ENCODE data around the gene LDLRAD4.

DNA sequence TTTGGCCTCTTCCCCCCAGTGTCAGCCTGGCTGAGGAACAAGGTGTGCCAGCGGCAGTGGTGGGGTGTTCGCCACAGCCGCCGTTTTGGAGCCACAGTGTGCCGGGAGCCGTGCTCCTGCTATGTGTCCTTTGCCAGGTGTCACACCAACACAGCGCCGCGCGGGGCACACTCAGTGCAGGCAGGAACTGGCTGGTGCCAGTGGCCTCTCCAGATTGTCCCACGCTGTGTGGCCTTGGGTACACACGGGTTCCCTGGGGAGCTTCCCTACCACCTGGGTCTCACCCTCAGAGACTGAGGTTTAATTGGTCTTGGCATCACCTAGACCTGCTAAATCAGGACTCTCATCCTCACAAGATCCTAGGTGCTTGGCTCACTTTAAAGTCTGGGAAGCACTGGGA lies 171.6 kb downstream of the LDLRAD4 start:
- TF ChIP-seq, protein P1, sequence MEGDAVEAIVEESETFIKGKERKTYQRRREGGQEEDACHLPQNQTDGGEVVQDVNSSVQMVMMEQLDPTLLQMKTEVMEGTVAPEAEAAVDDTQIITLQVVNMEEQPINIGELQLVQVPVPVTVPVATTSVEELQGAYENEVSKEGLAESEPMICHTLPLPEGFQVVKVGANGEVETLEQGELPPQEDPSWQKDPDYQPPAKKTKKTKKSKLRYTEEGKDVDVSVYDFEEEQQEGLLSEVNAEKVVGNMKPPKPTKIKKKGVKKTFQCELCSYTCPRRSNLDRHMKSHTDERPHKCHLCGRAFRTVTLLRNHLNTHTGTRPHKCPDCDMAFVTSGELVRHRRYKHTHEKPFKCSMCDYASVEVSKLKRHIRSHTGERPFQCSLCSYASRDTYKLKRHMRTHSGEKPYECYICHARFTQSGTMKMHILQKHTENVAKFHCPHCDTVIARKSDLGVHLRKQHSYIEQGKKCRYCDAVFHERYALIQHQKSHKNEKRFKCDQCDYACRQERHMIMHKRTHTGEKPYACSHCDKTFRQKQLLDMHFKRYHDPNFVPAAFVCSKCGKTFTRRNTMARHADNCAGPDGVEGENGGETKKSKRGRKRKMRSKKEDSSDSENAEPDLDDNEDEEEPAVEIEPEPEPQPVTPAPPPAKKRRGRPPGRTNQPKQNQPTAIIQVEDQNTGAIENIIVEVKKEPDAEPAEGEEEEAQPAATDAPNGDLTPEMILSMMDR (conservative IDR thresholded peaks at IDR 0.05) = no peak
- TF ChIP-seq ZFX (IDR thresholded peaks at IDR 0.05) = no peak
